Choroid plexus epithelial cell (primary cell): ENCODE results near the gene GPX2.

Experiments
- DNase-seq: peaks from one replicate; pipeline ENCODE4 v3.0.0-alpha.2; 2010; ENCODE audit warnings: low read depth
- H3K4me3 ChIP-seq: 2 replicates; pipeline ENCODE4 v1.5.1; 2011; ENCODE audit warnings: low read depth, mild to moderate bottlenecking, control low read depth, low read length, moderate library complexity
- CTCF ChIP-seq: conservative IDR thresholded peaks from 2 replicates; pipeline ENCODE4 v1.5.1; 2011; ENCODE audit warnings: low read depth, mild to moderate bottlenecking, control low read depth, inconsistent platforms, low read length, moderate library complexity

Gene GPX2

GRCh38 chr14:64970776-64971477 lies 28.4 kb upstream of the GPX2 start:
- TF ChIP-seq CTCF: no peak
- H3K4me3 ChIP-seq: peak overlapping the region; percentile 67
- no peak for DNase-seq

GRCh38 chr14:64970041-64970440 lies 27.5 kb upstream of the GPX2 start:
- no peak for TF ChIP-seq CTCF
- no peak for DNase-seq

GRCh38 chr14:64968651-64969050 lies 26.1 kb upstream of the GPX2 start:
- H3K4me3 ChIP-seq: no peak overlapping the region
- peak; percentile 60 for DNase-seq
- peak; percentile 21 for TF ChIP-seq CTCF

More at GRCh38 chr14:64970041-64970440, 27.5 kb upstream of the GPX2 start:
- H3K4me3 ChIP-seq: no peak overlapping the region

GRCh38 chr14:64968167-64968566 lies 25.6 kb upstream of the GPX2 start:
- H3K4me3 ChIP-seq: no peak overlapping the region
- no peak for TF ChIP-seq CTCF
- peak; percentile 34 for DNase-seq

- DNase-seq: no peak
- no peak for TF ChIP-seq CTCF
Measured at GRCh38 chr14:64966976-64967375, 24.4 kb upstream of the GPX2 start.

GRCh38 chr14:64965356-64966000 lies 22.9 kb upstream of the GPX2 start:
- H3K4me3 ChIP-seq: no peak overlapping the region
- no peak for TF ChIP-seq CTCF
- DNase-seq: no peak

More at GRCh38 chr14:64966976-64967375, 24.4 kb upstream of the GPX2 start:
- no peak overlapping the region for H3K4me3 ChIP-seq

GRCh38 chr14:64963611-64964010 lies 21.1 kb upstream of the GPX2 start:
- no peak overlapping the region for H3K4me3 ChIP-seq
- peak; percentile 11 for TF ChIP-seq CTCF
- DNase-seq: no peak
